WI38 (cell line): ENCODE measurements around the gene CACNA2D3.

Experiments used
- H3K4me3 ChIP-seq: 2 replicates; pipeline ENCODE4 v1.5.1; 2011; ENCODE audit warnings: low read depth, mild to moderate bottlenecking, control low read depth, low read length
- CTCF ChIP-seq: IDR thresholded peaks from 2 replicates; pipeline ENCODE4 v1.5.1; 2012; ENCODE audit warnings: low read depth, mild to moderate bottlenecking, control low read depth, low read length

CACNA2D3 gene

GRCh38 chr3:54424292-54424691 is 301.9 kb downstream of the CACNA2D3 start:
- TF ChIP-seq CTCF: no peak

GRCh38 chr3:54426381-54426780 is 304.0 kb downstream of the CACNA2D3 start:
- no peak for TF ChIP-seq CTCF

More at GRCh38 chr3:54424292-54424691, 301.9 kb downstream of the CACNA2D3 start:
- H3K4me3 ChIP-seq: no peak overlapping the region

GRCh38 chr3:54427501-54427900 is 305.1 kb downstream of the CACNA2D3 start:
- no peak for TF ChIP-seq CTCF
- H3K4me3 ChIP-seq: no peak overlapping the region

More at GRCh38 chr3:54426381-54426780, 304.0 kb downstream of the CACNA2D3 start:
- no peak overlapping the region for H3K4me3 ChIP-seq

GRCh38 chr3:54427941-54428871 is 305.9 kb downstream of the CACNA2D3 start:
- peak; percentile 82 for TF ChIP-seq CTCF

GRCh38 chr3:54432975-54433374 is 310.6 kb downstream of the CACNA2D3 start:
- no peak overlapping the region for H3K4me3 ChIP-seq
- no peak for TF ChIP-seq CTCF

More at GRCh38 chr3:54427941-54428871, 305.9 kb downstream of the CACNA2D3 start:
- no peak overlapping the region for H3K4me3 ChIP-seq

- no peak for TF ChIP-seq CTCF
Observed at GRCh38 chr3:54433846-54434245, 311.5 kb downstream of the CACNA2D3 start.

GRCh38 chr3:54434756-54435155 is 312.4 kb downstream of the CACNA2D3 start:
- TF ChIP-seq CTCF: no peak
- H3K4me3 ChIP-seq: no peak overlapping the region

More at GRCh38 chr3:54433846-54434245, 311.5 kb downstream of the CACNA2D3 start:
- H3K4me3 ChIP-seq: no peak overlapping the region
